HepG2 (cell line): ENCODE data around the gene OMA1. TPM values are rescaled to one million over a fixed set of nuclear protein-coding genes. Genes with fewer than 3 reads are reported as not detected.

ENCODE experiments used
- TAF15 ChIP-seq: fragments of 200-400 bp; formaldehyde crosslinking; IDR thresholded peaks from one replicate; pipeline ENCODE4 v1.6.1; 2018; ENCODE audit warnings: mild to moderate bottlenecking, low read depth, low read length; ENCODE audit not compliant: poor library complexity, severe bottlenecking
- TBL1XR1 ChIP-seq: fragments of 150-350 bp; IDR thresholded peaks from 2 replicates; pipeline ENCODE4 v1.6.1; 2014; ENCODE audit warnings: borderline replicate concordance, low read length; ENCODE audit not compliant: partially characterized antibody
- ZNF326 ChIP-seq: sonication (generic); formaldehyde crosslinking; IDR thresholded peaks from 2 replicates; pipeline ENCODE4 v1.4.0; 2020; ENCODE audit warnings: missing genetic modification reagents, borderline replicate concordance
- ZNF678 ChIP-seq: sonication (generic); formaldehyde crosslinking; IDR thresholded peaks from 2 replicates; pipeline ENCODE4 v1.4.0; 2020; ENCODE audit warnings: mild to moderate bottlenecking, missing genetic modification reagents
- polyA plus RNA-seq, 8 experiments: library from polyadenylated mRNA; depleted of rRNA in 3 of 8; stranded (reverse) in 7 of 8; unstranded in 1 of 8; fragments of >200 nt; fragmentation: Illumina TruSeq in 4 of 8; extraction: Trizol in 4 of 8; gene quantifications; 2 replicates each; pipeline versions ENCODE4 v1.2.1 to v1.2.3, GENCODE V29; 2011 to 2016; ENCODE audit warnings: low read depth in 4 of 8, missing spikeins in 1 of 8, mixed read lengths in 1 of 8; ENCODE audit not compliant: insufficient read depth in 1 of 8
- total RNA-seq, 5 experiments: library from RNA; depleted of rRNA; stranded (reverse); fragments of >200 nt; fragmentation: Illumina TruSeq; extraction: Trizol; gene quantifications; 2 replicates each; pipeline ENCODE4 v1.2.3, GENCODE V29; 2016; ENCODE audit warnings: low read depth in 1 of 5
- TF ChIP-seq, protein P1 (sequence below): sonication (generic); formaldehyde crosslinking; IDR thresholded peaks from 2 replicates; pipeline ENCODE4 v1.4.0; 2020; ENCODE audit warnings: low read depth, missing genetic modification reagents
- TF ChIP-seq, protein P2 (sequence below), 2 experiments: sonication (generic) in 1 of 2; formaldehyde crosslinking in 1 of 2; IDR thresholded peaks; 2 replicates each; pipeline versions ENCODE4 v1.4.0 to v1.6.1; 2016 to 2020; ENCODE audit warnings: borderline replicate concordance in 1 of 2, low read depth in 1 of 2, mild to moderate bottlenecking in 1 of 2, missing genetic modification reagents in 1 of 2

OMA1 gene
- total and polyA plus RNA-seq, 2 of the 13 experiments (the other 11 are each of a cell fraction or from before 2014, with no cell fraction given): 7.0 to 26.9 TPM

DNA sequence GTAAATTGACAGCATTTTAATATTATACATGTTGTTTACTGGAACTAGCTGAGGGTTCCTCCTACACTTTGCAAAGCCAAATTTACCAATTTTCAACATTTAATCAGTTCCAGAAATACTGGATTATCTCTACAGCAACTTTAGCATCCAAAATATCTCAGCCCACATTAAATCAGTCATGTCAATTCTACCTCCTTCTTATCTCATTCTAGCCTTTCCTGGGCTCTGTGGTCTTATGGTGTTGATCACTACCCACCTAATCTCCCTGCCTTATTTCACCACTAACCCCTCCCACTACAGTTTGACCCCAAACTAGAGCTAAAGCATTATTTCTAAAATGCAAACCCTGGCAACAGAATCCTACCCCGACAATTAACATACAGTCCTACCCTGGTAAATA lies 3.3 kb downstream of the OMA1 start (continued):
- TF ChIP-seq TAF15 (no peak), TBL1XR1 (no peak), ZNF678 (no peak), ZNF326 (CRISPR knock-in tag) (no peak)
- TF ChIP-seq, protein P1, sequence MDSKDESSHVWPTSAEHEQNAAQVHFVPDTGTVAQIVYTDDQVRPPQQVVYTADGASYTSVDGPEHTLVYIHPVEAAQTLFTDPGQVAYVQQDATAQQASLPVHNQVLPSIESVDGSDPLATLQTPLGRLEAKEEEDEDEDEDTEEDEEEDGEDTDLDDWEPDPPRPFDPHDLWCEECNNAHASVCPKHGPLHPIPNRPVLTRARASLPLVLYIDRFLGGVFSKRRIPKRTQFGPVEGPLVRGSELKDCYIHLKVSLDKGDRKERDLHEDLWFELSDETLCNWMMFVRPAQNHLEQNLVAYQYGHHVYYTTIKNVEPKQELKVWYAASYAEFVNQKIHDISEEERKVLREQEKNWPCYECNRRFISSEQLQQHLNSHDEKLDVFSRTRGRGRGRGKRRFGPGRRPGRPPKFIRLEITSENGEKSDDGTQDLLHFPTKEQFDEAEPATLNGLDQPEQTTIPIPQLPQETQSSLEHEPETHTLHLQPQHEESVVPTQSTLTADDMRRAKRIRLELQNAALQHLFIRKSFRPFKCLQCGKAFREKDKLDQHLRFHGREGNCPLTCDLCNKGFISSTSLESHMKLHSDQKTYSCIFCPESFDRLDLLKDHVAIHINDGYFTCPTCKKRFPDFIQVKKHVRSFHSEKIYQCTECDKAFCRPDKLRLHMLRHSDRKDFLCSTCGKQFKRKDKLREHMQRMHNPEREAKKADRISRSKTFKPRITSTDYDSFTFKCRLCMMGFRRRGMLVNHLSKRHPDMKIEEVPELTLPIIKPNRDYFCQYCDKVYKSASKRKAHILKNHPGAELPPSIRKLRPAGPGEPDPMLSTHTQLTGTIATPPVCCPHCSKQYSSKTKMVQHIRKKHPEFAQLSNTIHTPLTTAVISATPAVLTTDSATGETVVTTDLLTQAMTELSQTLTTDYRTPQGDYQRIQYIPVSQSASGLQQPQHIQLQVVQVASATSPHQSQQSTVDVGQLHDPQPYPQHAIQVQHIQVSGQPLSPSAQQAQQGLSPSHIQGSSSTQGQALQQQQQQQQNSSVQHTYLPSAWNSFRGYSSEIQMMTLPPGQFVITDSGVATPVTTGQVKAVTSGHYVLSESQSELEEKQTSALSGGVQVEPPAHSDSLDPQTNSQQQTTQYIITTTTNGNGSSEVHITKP: no peak
- TF ChIP-seq, protein P2, sequence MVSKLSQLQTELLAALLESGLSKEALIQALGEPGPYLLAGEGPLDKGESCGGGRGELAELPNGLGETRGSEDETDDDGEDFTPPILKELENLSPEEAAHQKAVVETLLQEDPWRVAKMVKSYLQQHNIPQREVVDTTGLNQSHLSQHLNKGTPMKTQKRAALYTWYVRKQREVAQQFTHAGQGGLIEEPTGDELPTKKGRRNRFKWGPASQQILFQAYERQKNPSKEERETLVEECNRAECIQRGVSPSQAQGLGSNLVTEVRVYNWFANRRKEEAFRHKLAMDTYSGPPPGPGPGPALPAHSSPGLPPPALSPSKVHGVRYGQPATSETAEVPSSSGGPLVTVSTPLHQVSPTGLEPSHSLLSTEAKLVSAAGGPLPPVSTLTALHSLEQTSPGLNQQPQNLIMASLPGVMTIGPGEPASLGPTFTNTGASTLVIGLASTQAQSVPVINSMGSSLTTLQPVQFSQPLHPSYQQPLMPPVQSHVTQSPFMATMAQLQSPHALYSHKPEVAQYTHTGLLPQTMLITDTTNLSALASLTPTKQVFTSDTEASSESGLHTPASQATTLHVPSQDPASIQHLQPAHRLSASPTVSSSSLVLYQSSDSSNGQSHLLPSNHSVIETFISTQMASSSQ (IDR thresholded peaks at IDR 0.05; ENCODE audit: low read depth): no peak
- TF ChIP-seq, protein P2 (CRISPR knock-in tag; IDR thresholded peaks at IDR 0.05; ENCODE audit: borderline replicate concordance): no peak
